Stimulated activated CD4-positive, alpha-beta T cell treated with anti-CD3 and anti-CD28 coated beads, TNF-alpha, amount 100 ng/mL, for 1 hour (primary cell): Measurements from ENCODE around the gene CENPP.
"Not testable (repeated sequence)": the region's sequence is repeated elsewhere in the genome, so short reads cannot be mapped to it uniquely, and the experiment has no call there.

Experiments used
- DNase-seq, 3 donors: peaks; one replicate each; pipeline ENCODE4 v3.0.0-alpha.2; 2020; ENCODE audit warnings: low read depth in 3 of 3, low spot score in 1 of 3

CENPP gene

DNA sequence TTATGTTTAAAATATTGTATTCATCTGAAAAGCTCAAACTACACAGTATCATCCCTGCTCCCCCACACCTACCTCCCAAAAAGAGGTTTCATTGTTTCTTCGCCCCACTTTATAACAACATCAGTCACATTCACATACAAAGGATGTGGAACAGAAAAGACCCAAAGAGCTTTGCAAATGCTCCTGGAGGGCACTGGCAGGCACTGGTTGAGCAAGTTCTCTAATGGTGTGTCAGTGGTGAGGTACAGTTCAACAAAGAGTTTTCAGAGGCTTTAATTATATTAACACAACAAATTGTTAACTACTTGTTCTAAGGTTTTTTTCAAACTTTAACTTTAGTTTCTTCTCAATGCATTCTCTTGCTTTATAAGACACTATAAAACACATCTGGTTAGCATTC is 264.2 kb downstream of the CENPP start:
- no peak for DNase-seq

DNA sequence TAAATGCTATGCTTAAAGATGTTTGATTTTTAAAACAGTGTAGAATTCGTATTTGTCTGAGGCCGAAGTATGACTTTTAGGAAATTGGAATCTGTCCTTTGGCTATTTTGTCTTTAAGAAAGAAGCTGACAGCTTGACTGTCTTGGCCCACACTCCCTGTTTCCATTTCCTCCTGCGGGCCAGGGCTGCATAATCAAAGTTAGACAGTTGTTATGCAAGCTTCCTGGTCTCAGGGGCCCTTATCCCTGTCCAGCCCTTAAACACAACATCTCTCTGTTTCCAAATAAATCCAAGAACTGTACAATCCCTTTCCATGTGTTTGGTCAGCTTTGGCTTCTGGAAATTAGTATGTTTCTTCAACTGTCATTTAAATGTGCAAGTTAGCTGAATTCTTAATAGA is 264.6 kb downstream of the CENPP start:
- no peak for DNase-seq

DNA sequence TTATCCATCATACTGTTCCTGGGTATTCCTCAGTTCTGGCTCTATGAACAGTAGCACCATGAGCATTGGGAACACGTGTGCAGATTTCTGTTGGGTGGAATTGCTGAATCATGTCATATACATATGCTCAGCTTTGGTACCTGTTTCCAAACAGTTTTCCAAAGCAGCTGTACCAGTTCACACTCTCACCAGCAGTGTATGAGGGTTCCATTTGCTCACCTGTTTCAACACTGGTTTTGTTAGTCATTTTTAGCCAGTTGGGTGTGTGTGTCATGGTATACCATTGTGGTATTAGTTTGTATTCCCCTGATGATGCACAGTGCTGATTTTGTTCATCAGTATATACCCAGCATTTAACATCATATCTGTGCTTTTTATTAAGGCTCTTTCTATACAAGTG is 266.8 kb downstream of the CENPP start:
- no peak for DNase-seq

DNA sequence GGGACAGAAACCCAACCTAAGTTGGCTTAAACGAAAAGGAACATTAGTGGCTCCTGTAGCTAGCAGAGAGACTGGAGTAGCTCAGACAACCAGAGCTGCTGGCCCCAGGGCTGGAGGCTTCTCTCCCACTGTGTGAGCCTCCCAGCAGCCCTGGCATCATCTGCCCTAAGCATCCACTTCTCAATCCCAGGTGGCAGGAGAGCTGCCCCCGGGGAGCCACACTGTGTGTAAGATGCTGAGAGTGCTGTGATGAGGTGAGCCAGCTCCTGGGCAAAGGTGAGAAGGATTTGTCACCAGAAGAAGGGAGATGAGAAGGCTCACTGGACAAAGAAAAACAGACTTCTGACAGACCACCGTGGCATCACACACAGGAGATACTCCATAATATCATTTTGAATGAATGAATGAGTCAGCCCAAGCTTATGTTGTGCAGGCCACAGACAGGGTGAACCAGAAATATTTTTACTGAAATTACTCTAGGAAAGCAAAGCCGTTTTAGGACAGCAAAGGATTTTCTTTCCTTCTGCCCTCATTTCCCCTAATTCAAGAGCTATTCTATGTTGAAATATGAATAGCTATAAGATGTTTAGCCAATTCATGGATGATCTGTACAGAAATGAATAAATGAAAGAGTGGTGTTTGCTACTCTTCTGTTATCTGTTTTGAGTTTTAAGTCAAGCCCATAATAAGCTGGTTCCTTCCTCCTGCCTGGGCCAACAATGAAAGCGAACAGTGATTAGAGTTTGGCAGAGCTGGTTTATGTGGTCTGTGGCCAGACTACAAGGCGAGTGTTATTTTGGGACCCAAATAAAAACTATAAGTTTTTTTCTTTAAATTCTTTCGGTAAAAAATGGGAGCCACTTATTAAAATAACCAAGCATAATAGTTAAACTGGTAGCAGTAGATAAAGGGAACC is 267.5 kb downstream of the CENPP start:
- no peak for DNase-seq

DNA sequence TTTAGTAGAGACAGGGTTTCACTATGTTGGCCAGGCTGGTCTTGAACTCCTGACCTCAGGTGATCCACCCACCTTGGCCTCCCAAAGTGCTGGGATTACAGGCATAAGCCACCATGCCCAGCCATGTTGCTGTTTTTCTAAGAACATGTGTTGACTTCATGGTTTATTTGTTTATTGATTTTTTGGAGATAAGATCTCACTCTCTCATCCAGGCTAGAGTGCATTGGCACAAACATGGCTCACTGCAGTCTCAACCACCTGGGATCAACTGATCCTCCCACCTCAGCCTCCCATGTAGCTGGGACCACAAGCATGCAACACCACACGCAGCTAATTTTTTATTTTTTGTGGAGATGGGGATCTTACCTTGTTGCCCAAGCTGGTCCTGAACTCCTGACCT is 269.3 kb downstream of the CENPP start:
- DNase-seq = not testable (repeated sequence)

DNA sequence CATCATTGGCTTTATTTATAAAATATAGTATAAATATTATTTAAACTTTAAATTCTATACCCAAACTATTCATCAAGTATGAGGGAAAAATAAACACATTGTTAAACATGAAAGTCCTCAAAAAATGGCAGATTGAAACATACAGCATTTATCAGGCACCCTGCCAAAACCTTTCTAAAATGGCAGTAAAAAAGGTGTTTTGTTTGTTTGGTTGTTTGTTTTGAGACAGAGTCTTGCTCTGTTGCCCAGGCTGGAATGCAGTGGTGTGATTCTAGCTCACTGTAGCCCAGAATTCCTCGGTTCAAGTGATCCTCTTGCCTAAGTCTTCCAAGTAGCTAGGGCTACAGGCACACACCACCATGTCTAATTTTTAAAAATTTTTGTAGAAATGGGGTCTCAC is 270.2 kb downstream of the CENPP start:
- no peak for DNase-seq

DNA sequence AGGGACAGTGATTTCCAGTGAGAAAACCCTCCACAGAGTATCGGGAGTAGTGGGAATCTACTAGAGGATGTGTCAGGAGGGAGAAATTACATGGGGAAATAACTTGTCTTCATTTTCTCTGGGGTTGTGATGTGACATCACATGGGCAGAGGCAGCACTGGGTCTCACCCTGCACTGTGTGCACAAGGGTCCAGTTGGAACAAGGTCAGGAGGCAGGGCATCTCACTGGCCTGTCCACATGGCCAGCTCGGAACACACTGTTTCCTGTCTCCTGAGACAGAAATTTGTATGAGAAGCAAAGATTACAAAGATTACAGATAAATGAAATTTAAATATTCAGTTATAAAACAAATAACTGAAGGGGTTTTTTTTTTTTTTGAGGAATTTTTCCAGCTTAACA is 272.6 kb downstream of the CENPP start:
- DNase-seq = no peak

DNA sequence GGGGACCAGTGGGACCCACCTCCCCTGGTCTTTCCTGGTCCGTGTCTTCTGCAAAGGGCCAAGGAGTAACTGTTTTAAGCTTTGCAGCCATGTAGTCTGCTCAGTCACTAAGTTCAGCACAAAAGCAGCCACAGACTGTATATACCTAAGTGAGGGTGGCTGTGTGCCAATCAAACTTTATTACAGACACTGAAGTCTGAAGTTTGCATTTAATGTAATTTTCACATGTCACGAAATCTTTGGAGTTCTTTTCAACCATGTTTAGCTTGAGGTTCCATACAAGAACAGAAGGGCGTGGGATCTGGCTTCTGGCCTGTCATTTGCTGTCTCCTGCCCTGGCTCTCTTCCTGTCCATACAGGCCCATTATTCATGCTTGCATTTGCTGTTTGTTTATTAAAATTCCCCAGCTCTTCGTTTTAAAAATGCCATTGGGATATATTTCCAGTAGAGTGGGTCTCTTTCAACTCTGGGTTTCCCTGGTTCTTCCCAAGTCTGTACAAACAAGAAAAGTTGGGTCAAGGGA is 274.2 kb downstream of the CENPP start:
- no peak for DNase-seq

DNA sequence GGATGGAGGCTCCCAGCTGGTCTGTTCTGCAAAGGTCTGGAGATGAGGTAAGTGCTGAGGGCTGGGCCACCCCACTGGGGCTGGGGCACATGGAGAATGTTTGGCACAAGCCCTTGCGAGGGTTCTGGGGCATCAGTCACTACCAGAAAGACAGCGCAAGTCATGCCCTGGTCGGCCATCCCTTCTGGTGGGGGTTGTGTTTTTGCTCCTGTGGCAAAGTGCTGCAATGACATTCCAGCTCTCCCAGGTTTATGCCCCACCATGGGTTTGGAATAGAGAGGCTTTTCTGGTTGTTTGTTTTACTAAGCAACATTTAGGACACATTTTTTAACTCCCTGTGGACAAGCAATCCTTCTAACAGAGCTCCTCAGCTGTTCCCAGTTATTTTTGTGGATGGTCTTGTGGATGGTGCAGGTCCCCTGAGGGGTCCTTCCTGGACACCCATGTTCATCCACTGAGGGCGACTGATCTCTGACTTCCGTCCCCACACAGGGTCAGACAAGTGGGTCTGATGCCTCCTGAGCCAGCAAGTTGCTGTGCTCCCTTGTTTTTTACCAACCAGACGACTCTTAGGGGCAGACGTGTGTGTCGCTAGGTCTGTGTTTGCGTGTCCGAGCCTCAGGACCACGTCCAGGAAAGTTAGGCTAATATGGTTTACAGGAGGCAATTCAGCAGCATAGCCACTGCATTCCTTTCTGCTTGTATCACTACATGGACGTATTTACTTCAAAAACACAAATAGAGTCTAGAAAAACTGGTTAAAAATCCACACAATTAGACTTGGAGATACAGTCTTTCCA is 274.9 kb downstream of the CENPP start:
- no peak for DNase-seq

DNA sequence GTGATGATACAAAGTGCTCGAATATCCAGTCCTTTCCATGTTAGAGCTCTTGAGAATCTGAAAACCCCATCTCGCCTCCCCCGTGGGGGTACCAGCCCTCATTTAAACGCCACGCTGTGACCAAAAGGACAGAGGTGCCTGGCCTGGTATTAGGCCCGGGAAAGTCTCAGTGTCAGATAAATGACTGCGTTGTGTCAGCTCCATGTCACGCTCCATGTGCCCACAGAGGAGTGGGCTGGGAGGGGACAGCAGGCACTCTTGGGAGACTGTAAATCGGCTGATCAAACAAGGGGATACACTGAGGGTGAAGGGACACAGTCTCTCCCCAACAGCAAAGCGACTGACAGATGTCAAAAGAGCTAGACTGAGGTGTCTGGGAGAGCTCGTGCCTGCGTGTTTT is 275.7 kb downstream of the CENPP start:
- no peak for DNase-seq

DNA sequence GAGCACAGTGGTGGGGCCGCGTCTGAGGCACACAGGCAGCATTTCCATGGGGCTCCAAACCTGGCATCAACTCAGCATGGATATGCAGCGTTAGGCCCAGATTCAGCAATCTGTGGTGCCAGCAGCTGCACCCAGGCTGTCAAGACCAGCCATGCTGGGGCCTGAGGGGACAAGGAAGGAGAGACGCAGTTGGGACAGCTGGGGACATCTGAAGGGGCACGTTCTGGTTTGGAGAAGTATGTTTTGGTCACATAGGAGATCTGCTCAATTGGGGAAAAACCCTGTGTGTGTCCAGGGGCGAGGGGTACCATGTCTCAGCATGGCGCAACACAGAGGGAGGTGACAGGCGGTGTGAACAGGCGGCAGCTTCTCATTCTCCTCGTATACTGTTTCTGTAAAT is 276.7 kb downstream of the CENPP start:
- no peak for DNase-seq

DNA sequence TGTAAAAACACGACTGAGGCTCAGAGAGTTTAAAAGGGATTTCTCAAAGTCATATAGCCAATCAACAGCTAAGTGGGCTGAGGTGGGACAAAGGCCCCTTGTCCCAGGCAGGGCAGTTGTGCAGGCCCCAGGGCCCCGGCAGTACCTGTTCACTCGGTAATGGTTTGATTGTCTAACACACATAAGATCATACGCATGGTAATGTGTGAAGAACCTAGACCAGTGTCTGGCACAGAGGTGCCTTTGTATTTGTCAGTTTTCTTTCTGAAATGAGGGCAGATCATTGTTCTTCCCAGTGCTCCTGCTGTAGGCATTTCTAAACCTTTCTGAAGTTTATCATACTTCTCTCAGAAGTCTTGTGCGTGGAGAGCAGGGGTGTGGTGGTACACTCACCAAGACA is 277.3 kb downstream of the CENPP start:
- DNase-seq = no peak

DNA sequence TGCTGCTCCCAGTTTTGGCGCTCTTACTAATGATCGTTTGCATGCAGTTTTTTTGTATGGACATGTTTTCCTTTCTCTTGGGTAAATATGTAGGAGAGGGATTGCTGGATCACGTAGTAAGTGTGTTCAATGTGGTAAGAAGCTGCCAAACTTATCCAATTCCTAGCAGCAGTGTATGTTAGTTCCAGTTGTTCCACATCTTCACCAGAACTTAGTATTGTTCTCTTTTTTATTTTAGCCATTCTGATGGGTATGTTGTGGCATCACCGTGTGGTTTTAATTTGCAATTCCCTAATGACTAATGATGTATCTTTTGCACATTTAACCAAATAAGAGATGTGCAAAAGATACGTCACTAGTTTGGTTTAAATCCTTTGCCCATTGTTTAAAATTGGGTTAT is 278.2 kb downstream of the CENPP start:
- DNase-seq = no peak

DNA sequence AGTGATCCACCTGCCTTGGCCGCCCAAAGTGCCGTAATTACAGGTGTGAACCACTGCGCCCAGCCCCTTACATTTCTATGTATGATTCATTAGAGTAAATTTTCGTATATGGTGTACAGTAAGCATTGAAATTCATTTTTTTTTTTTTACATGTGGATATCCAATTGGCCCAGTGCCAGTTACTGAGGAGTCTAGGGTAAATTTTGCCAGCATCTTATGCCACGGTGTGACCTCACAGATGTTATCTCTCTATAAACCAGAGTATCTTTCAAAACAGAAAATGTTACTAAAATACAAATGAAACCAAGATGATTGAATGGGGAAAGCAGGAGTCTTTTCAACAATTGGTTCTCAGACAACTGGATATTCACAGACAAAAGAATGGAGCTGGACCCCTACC is 279.5 kb downstream of the CENPP start:
- no peak for DNase-seq

DNA sequence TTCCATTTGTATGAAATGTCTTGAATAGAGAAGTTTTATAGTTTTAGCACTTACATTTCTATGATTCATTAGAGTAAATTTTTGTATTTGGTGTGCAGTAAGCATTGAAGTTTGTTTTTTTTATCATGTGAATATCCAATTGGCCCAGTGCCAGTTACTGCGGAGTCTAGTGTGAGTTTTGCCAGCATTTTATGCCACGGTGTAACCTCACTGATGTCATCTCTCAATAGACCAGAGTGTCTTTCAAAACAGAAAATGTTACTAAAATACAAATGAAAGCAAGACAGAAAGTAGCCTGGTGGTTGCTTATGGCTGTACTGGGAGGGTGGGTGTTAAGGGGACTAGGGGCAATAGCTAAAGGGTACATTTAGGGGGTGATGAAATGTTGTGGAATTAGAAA is 281.3 kb downstream of the CENPP start:
- DNase-seq = no peak

DNA sequence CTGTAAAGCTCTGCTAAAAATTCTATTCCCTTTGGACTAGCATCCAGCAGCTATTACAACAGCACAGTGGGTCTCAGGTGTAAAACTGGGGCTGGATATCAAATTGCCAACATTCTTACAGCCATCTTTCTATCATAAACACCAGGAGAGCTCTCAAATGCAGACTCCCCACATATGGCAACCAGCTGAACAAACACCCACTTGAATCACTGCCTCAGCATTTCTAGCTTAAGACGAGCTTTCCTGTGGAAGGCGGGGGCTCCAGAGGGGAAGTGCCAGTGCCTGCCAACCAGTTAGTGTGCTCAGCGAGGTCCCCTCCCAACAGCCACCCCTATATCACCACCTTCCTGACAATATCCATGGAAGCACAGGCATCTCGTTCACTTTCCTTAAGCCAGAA is 282.0 kb downstream of the CENPP start:
- DNase-seq = no peak

DNA sequence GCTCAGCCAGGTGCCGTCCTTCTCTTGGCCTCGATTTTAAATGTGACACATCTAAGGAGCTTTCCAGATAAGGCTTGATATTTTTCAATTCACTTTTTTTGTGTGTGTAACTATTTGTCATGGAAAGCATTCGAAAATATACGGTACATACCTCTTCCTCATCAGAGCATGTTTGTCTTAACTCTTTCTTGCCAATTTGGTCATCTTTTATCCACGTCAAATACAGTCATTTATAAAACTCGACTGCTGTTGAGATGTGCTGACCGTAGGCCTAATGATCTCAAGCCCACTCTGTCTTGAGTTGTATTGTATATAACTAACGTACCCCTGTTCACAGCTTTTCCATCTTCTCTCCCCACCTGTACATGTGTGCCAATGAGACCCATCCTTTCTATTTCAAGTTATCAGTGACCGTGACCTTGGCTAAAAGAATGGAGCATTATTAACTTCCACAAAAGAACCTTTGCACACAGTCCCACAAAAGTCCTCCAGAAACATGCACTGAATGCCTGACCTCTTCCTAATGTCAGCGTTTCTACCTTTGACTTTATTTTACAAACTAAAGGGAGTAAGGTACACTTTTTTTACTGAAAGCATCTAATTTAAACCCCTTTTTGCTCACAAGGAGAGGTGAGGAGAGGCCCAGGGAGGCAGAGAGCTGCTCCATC is 282.6 kb downstream of the CENPP start:
- DNase-seq = no peak

DNA sequence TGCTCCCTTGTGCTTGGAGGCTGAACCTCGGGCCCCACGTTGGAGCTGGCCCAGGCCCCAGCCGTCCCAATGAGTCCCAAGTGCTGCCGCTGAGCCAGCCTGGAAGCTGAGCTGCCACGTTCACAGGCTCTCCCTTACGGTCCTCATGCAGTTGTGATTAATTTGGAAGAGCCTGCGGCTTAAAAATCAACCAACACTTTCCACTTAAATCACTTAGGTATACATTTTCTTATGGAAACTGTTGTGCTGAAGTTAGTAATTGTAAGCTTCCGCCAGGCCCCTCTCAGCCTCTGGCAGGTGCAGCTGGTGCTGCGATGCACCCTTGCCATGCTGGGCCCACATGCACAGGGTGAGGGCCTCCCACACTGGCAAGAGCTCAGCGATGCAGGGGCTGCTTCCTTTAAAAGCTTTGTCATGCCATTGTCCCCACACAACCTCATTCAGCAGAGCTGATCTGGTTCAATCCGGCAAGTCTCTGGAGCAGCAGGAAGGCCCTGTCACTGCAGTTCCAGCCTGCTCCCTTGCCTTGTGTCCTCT is 283.2 kb downstream of the CENPP start:
- no peak for DNase-seq

DNA sequence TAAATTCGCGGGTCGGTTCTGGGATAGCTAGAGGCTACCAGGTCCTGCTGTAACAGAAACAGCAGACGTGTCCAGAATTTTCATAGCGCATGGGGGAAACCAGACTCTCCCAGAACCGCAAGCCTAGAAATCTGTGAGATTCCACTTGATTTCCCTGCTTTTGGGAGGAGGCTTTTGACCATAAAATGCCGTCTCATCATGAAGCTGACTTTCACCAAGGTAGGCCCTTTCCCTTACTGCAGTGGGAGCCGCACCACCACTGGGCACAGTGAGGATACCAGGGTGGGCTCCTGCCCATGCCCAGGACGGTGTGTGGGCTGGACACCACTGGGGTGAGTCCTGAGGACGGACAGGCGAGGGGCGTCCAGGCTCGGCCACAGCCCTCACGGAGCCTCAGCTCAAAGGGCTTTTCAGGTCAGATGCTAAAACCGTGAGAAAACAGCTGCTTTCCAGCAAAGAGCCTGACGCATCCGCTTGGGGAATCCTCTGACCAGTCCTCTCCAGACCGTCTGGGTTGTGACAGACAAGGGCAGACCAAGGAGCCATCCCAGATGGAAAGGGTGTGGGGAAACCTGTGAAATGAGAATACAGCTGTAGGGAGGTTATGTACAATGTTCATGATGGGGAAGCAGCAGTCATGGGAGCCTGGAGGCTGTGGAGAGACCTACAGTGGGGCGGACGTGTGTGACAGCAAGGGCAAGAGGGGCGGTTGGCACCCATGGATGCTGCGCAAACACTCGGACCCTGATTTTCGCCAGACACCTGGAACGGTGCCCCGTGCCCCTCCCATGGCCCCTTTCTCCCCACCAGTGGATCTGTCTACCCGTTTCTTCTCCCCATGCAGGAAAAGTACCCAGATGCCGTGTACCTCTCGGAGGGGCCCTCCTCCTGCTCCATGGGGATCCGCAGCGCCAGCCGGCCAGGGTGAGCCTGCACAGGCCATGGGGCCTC is 285.0 kb downstream of the CENPP start:
- no peak for DNase-seq

DNA sequence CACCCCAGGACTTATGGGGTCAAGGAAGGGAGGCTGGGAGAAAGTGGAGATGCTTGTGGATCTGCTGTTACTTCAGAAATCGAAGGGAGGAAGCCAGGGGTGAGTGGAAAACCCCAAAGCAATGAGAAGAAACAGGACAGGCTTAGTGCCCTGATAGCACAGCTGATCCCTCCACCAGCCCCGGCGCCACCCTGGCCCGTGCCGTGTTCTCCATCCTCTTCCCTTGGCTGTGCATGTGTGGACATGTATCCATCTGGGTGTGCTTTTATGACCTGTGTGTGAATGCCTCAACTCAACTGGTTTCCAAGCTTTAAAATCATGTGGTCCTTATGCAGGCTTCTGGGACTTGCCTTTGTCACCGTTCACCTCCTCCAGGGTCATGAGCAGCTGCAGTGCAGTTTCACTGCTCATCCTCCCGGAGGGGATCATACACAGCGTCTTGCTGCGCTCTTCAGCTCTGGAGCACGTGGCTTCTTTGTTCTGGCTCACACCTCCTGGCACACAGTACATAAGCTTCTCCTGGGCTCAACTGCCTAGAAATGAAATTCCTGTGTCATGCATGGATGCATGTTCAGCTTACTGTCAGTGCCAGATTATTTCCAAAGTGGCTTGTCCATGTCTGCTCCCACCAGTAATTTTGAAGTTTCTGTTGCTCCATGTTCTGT is 286.0 kb downstream of the CENPP start:
- no peak for DNase-seq
